Esophagus muscularis mucosa (tissue), 4 donors: Measurements from ENCODE around the gene PMEL. TPM values are rescaled to one million over a fixed set of nuclear protein-coding genes. Genes with fewer than 3 reads are reported as not detected.
A peak's percentile ranks its signal among the peaks of the same experiment; 100 is the strongest.

ENCODE experiments used
- DNase-seq: peaks from one replicate; pipeline ENCODE4 v3.0.0-alpha.2; 2017; ENCODE audit errors: extremely low spot score
- H3K27ac ChIP-seq, 4 donors: fragments of 200-600 bp; sonication (generic); replicated peaks in 1 of 4; 1 replicate in 3 of 4; 2 replicates in 1 of 4; pipeline ENCODE4 v1.5.1; 2016 to 2019; ENCODE audit warnings: mild to moderate bottlenecking in 1 of 4
- H3K27me3 ChIP-seq, 4 donors: fragments of 200-600 bp; sonication (generic); one replicate each; pipeline versions ENCODE4 v1.5.1 to v1.6.0; 2016 to 2019
- H3K36me3 ChIP-seq, 4 donors: fragments of 200-600 bp; sonication (generic); one replicate each; pipeline ENCODE4 v1.5.1; 2016 to 2019
- H3K4me1 ChIP-seq, 4 donors: fragments of 200-600 bp; sonication (generic); one replicate each; pipeline ENCODE4 v1.5.1; 2016 to 2019
- H3K4me3 ChIP-seq, 4 donors: fragments of 200-600 bp; sonication (generic); 1 replicate in 2 of 4; 2 replicates in 2 of 4; pipeline ENCODE4 v1.5.1; 2016 to 2019; ENCODE audit warnings: mild to moderate bottlenecking in 4 of 4, moderate library complexity in 1 of 4
- H3K9me3 ChIP-seq, 4 donors: fragments of 200-600 bp; sonication (generic); 1 replicate in 3 of 4; 2 replicates in 1 of 4; pipeline ENCODE4 v1.5.1; 2016 to 2019
- CTCF ChIP-seq, 3 experiments: fragments of 200-600 bp in 2 of 3; fragments of 450-650 bp in 1 of 3; sonication (generic) in 2 of 3; IDR thresholded peaks; one replicate each; pipeline ENCODE4 v1.5.1; 2017 to 2019; ENCODE audit warnings: antibody characterized with exemption in 3 of 3, mild to moderate bottlenecking in 2 of 3, moderate library complexity in 1 of 3
- EP300 ChIP-seq: sonication (generic); formaldehyde crosslinking; IDR thresholded peaks from one replicate; pipeline ENCODE4 v1.6.1; 2017; ENCODE audit warnings: antibody characterized with exemption
- POLR2A ChIP-seq: fragments of 450-650 bp; IDR thresholded peaks from one replicate; pipeline ENCODE4 v1.6.1; 2017; ENCODE audit warnings: antibody characterized with exemption, moderate library complexity, mild to moderate bottlenecking, low read depth
- POLR2AphosphoS5 ChIP-seq, 2 donors: sonication (generic); formaldehyde crosslinking; IDR thresholded peaks; one replicate each; pipeline ENCODE4 v1.6.1; 2017; ENCODE audit warnings: antibody characterized with exemption in 2 of 2
- WGBS: methylation state at CpG from one replicate; pipeline ENCODE4 v1.1.5; 2018; 5-methylcytosine and 5-hydroxymethylcytosine counted together
- intact Hi-C: fragments of 100-400 bp; cut with DNase I; formaldehyde crosslinking; loops from one replicate; pipeline ENCODE4 v1.15.1; 2023
- total RNA-seq, 4 donors: library from RNA; depleted of rRNA; stranded (reverse); fragments of >200 nt; gene quantifications; one replicate each; pipeline versions ENCODE4 v1.1.0 to v1.2.1, GENCODE V29; 2016

The PMEL gene
- total RNA-seq, 4 donors from 2014 or later = 0.66 to 2.2 TPM; not detected in 2

GRCh38 chr12:55938826-55939501 lies 26.9 kb downstream of the PMEL start:
- peaks cover 9 to 34% (median 11%) of the 10 kb centered on the region in 4 donors for H3K36me3 ChIP-seq
- 93% methylated on average over 8 of the region's 8 CpGs for WGBS
- intact Hi-C loops = no loop called here

GRCh38 chr12:55937981-55938380 lies 27.9 kb downstream of the PMEL start:
- no peaks in the 10 kb centered on the region for H3K9me3 ChIP-seq
- WGBS = 85% methylated on average over 2 of the region's 2 CpGs
- TF ChIP-seq CTCF (IDR thresholded peaks at IDR 0.05) = no peak
- no peak for TF ChIP-seq POLR2AphosphoS5 (IDR thresholded peaks at IDR 0.05)
- no peak for TF ChIP-seq POLR2A
- H3K36me3 ChIP-seq = peaks cover 0 to 25% (median 1%) of the 10 kb centered on the region in 4 donors
- intact Hi-C loops = no loop called here
- no peak overlapping the region for H3K4me3 ChIP-seq
- H3K27ac ChIP-seq = no peak overlapping the region
- no peaks in the 10 kb centered on the region for H3K27me3 ChIP-seq
- no peak for DNase-seq
- H3K4me1 ChIP-seq = peaks cover 12 to 42% (median 28%) of the 10 kb centered on the region in 4 donors

More at GRCh38 chr12:55938826-55939501, 26.9 kb downstream of the PMEL start:
- Histone ChIP-seq H3K9me3 (no peaks in the 10 kb centered on the region), H3K27ac (no peak overlapping the region), H3K4me3 (no peak overlapping the region), H3K27me3 (no peaks in the 10 kb centered on the region), H3K4me1 (peaks cover 8 to 32% (median 20%) of the 10 kb centered on the region in 4 donors)
- no peak for DNase-seq
- no peak for TF ChIP-seq POLR2A
- TF ChIP-seq EP300 = no peak
- no peak for TF ChIP-seq POLR2AphosphoS5 (IDR thresholded peaks at IDR 0.05)
- no peak for TF ChIP-seq CTCF (IDR thresholded peaks at IDR 0.05)

- H3K27ac ChIP-seq = peak overlapping the region; percentile 50 to 68 (median 58)
- H3K36me3 ChIP-seq = peaks cover 0 to 6% (median 0%) of the 10 kb centered on the region in 4 donors
- no peaks in the 10 kb centered on the region for H3K9me3 ChIP-seq
- TF ChIP-seq POLR2A (no peak), CTCF (IDR thresholded peaks at IDR 0.05) (peak in 1 of 3 experiments; percentile 4)
- WGBS = 53% methylated on average over 23 of the region's 26 CpGs
- H3K27me3 ChIP-seq = no peaks in the 10 kb centered on the region
- peaks cover 25 to 59% (median 45%) of the 10 kb centered on the region in 4 donors for H3K4me1 ChIP-seq
- DNase-seq = no peak
- intact Hi-C loops = no loop called here
- H3K4me3 ChIP-seq = peak overlapping the region; percentile 36 to 48 (median 40)
These were observed 30.1 kb downstream of the PMEL start for GRCh38 chr12:55935738-55936151.

GRCh38 chr12:55934773-55935172 lies 31.1 kb downstream of the PMEL start:
- WGBS = 80% methylated on average over 1 of the region's 1 CpG
- H3K9me3 ChIP-seq = no peaks in the 10 kb centered on the region
- no peak for DNase-seq
- H3K27ac ChIP-seq = no peak overlapping the region
- H3K4me3 ChIP-seq = no peak overlapping the region
- H3K36me3 ChIP-seq = peaks cover 0 to 6% (median 0%) of the 10 kb centered on the region in 4 donors
- intact Hi-C loops = loop anchor here (5.0 kb wide), 1 partner anchor 33 kb away; the partner anchor contains the start of genes CDK2 and PMEL
- H3K27me3 ChIP-seq = no peaks in the 10 kb centered on the region
- TF ChIP-seq POLR2A (no peak), EP300 (no peak), CTCF (IDR thresholded peaks at IDR 0.05) (no peak), POLR2AphosphoS5 (IDR thresholded peaks at IDR 0.05) (no peak)
- H3K4me1 ChIP-seq = peaks cover 22 to 59% (median 45%) of the 10 kb centered on the region in 4 donors
